Endothelial cell of umbilical vein (primary cell): ENCODE results near the gene AXIN2. TPM values are rescaled to one million over a fixed set of nuclear protein-coding genes. Genes with fewer than 3 reads are reported as not detected.

Experiments used
- BruUV-seq: library from RNA; stranded (reverse); fragments of 400-500 nt; replicated peaks from 2 replicates; lab custom pipeline; 2021; lab: Mats Ljungman, UMichigan
- CTCF ChIA-PET: fragments of 300-600, 350-600 bp; sonication (Branson Sonifier 250); formaldehyde crosslinking; loops from one replicate; lab custom pipeline; 2021; ENCODE audit warnings: antibody characterized with exemption, inconsistent platforms; lab: Charles Lee
- POLR2A ChIA-PET: fragments of 300-600, 350-600 bp; sonication (Branson Sonifier 250); formaldehyde crosslinking; loops from one replicate; lab custom pipeline; 2021; ENCODE audit warnings: antibody characterized with exemption, inconsistent platforms; lab: Charles Lee
- DNase-seq: peaks from one replicate; pipeline ENCODE4 v3.0.0-alpha.2; 2011; ENCODE audit warnings: low read depth, low spot score
- FAIRE-seq: peaks from 2 replicates; lab custom pipeline; 2011; peaks lifted over from hg19 to GRCh38; lab: Jason Lieb, UNC
- H2AFZ ChIP-seq: 2 replicates; pipeline ENCODE4 v1.6.0; 2012; ENCODE audit warnings: low read depth, low read length, control low read depth, inconsistent platforms
- H3K27ac ChIP-seq: 2 replicates; pipeline ENCODE4 v1.5.1; 2011; ENCODE audit warnings: low read depth, mild to moderate bottlenecking, control low read depth, low read length, moderate library complexity; ENCODE audit not compliant: insufficient read depth
- H3K27me3 ChIP-seq, 2 experiments: 2 replicates each; pipeline versions ENCODE4 v1.6.0 to v1.6.1; 2011; ENCODE audit warnings: low read length in 2 of 2, mixed read lengths in 1 of 2; ENCODE audit not compliant: control insufficient read depth in 2 of 2, insufficient read depth in 2 of 2
- H3K36me3 ChIP-seq, 2 experiments: 2 replicates in 1 of 2; 3 replicates in 1 of 2; pipeline ENCODE4 v1.5.1; 2011; ENCODE audit warnings: low read length in 2 of 2, mild to moderate bottlenecking in 1 of 2, moderate library complexity in 1 of 2; ENCODE audit not compliant: control insufficient read depth in 2 of 2, insufficient read depth in 2 of 2; ENCODE audit errors: extremely low read depth in 1 of 2
- H3K4me1 ChIP-seq: 3 replicates; pipeline ENCODE4 v1.5.1; 2011; ENCODE audit warnings: mild to moderate bottlenecking, low read length; ENCODE audit not compliant: control insufficient read depth, insufficient read depth; ENCODE audit errors: extremely low read depth
- H3K4me2 ChIP-seq: 2 replicates; pipeline ENCODE4 v1.6.1; 2011; ENCODE audit warnings: low read length, control low read depth, mixed read lengths; ENCODE audit not compliant: insufficient read depth
- H3K4me3 ChIP-seq, 3 experiments: fragments of 200-600 bp in 1 of 3; sonication (generic), shearing (Covaris generic) in 1 of 3; replicated peaks in 1 of 3; 2 replicates each; pipeline ENCODE4 v1.5.1; 2011 to 2016; ENCODE audit warnings: control low read depth in 3 of 3, low read length in 3 of 3, mild to moderate bottlenecking in 2 of 3, inconsistent platforms in 1 of 3, low read depth in 1 of 3, moderate library complexity in 1 of 3; ENCODE audit not compliant: insufficient read depth in 1 of 3
- H3K79me2 ChIP-seq: 2 replicates; pipeline ENCODE4 v1.6.0; 2012; ENCODE audit warnings: low read length, inconsistent platforms; ENCODE audit not compliant: control insufficient read depth, insufficient read depth
- H3K9ac ChIP-seq: replicated peaks from 2 replicates; pipeline ENCODE3; 2011; ENCODE audit warnings: low read length, control low read depth; ENCODE audit not compliant: insufficient read depth; ENCODE audit errors: extremely low read depth
- H3K9me1 ChIP-seq: replicated peaks from 3 replicates; pipeline ENCODE4 v1.6.0; 2011; ENCODE audit warnings: mild to moderate bottlenecking, low read length; ENCODE audit not compliant: control insufficient read depth, insufficient read depth; ENCODE audit errors: extremely low read depth
- H3K9me3 ChIP-seq: replicated peaks from 2 replicates; pipeline ENCODE4 v1.5.1; 2012; ENCODE audit warnings: low read length, inconsistent platforms; ENCODE audit not compliant: control insufficient read depth, insufficient read depth
- H4K20me1 ChIP-seq: replicated peaks from 2 replicates; pipeline ENCODE3; 2011; ENCODE audit warnings: mild to moderate bottlenecking, low read length; ENCODE audit not compliant: control insufficient read depth, insufficient read depth; ENCODE audit errors: extremely low read depth
- CTCF ChIP-seq, 2 donors: IDR thresholded peaks; 1 replicate in 1 of 2; 2 replicates in 1 of 2; pipeline ENCODE4 v1.5.1; 2011; ENCODE audit warnings: low read length in 2 of 2, mild to moderate bottlenecking in 2 of 2, moderate library complexity in 2 of 2, control low read depth in 1 of 2, inconsistent platforms in 1 of 2, low read depth in 1 of 2; ENCODE audit not compliant: insufficient read depth in 1 of 2; ENCODE audit errors: extremely low read depth in 1 of 2
- MAX ChIP-seq: IDR thresholded peaks from 2 replicates; pipeline ENCODE4 v1.6.1; 2011; ENCODE audit not compliant: insufficient read depth, insufficient read length
- dilution Hi-C: fragments of 300-500 bp; cut with MboI; formaldehyde crosslinking; loops from one replicate; pipeline ENCODE4 v1.15.0; 2019; ENCODE audit warnings: low sequenced_read_pairs; ENCODE audit not compliant: extremely low pct_ligation_motif_present
- intact Hi-C: fragments of 100-400 bp; cut with micrococcal nuclease; formaldehyde crosslinking; loops from one replicate; pipeline ENCODE4 v1.10.0; 2022
- polyA plus RNA-seq, 4 experiments: library from polyadenylated mRNA; depleted of rRNA in 3 of 4; stranded (reverse) in 3 of 4; unstranded in 1 of 4; fragments of >200 nt; gene quantifications; 2 replicates each; pipeline versions ENCODE4 v1.2.1 to v1.2.3, GENCODE V29; 2011 to 2012; ENCODE audit warnings: missing spikeins in 1 of 4
- total RNA-seq: library from RNA; stranded (reverse); gene quantifications from 2 replicates; pipeline ENCODE4 v1.2.3, GENCODE V29; 2021

AXIN2 gene
- total and polyA plus RNA-seq, 2 donors (not counting 3 experiments of a cell fraction or from before 2014, with no cell fraction given), result 1.3 to 3.0 TPM

GRCh38 chr17:65554553-65555223, 6.8 kb downstream of the AXIN2 start:
- peaks cover 5% of the 10 kb centered on the region for H3K4me1 ChIP-seq
- TF ChIP-seq MAX (no peak), CTCF (IDR thresholded peaks at IDR 0.05; ENCODE audit: extremely low read depth in 1 of 2, insufficient read depth in 1 of 2, low read depth in 1 of 2, low read length in 2 of 2) (peak in 1 of 2 donors; percentile 2)
- H3K79me2 ChIP-seq, result no peaks in the 10 kb centered on the region
- intact Hi-C loops, result no loop called here
- ChIA-PET POLR2A (no interaction called here), CTCF (interaction anchor here (1.0 to 6.2 kb wide), 5 partner anchors 13 to 322 kb away, joined by 3 to 67 read pairs (median 5); no protein-coding TSS in a partner anchor)
- no peaks in the 10 kb centered on the region for H3K9me3 ChIP-seq
- no peak overlapping the region for H2AFZ ChIP-seq
- no peaks in the 10 kb centered on the region for H4K20me1 ChIP-seq
- H3K36me3 ChIP-seq, result no peaks in the 10 kb centered on the region
- H3K9me1 ChIP-seq, result no peaks in the 10 kb centered on the region
- DNase-seq (no peak), FAIRE-seq (no peak)
- H3K27me3 ChIP-seq, result peaks cover 4 to 5% of the 10 kb centered on the region in 2 experiments
- no peak overlapping the region for H3K27ac ChIP-seq
- no peak overlapping the region for H3K4me3 ChIP-seq
- dilution Hi-C loops, result no loop called here
- no TSS peak for BruUV-seq
- no peak overlapping the region for H3K9ac ChIP-seq
- no peak overlapping the region for H3K4me2 ChIP-seq
